Heart left ventricle (tissue), 16 donors: Measurements from ENCODE around the gene LILRA1. TPM values are rescaled to one million over a fixed set of nuclear protein-coding genes. Genes with fewer than 3 reads are reported as not detected.

Experiments
- ATAC-seq, 4 donors: fragments of 200-7000 bp; cut with Tn5 transposase; one replicate each; pipeline ENCODE4 v1.9.1; 2020 to 2022; ENCODE audit warnings: moderate library complexity in 4 of 4, mild to moderate bottlenecking in 3 of 4, moderate number of reproducible peaks in 1 of 4
- DNase-seq, 5 donors: peaks; one replicate each; pipeline ENCODE4 v3.0.0-alpha.2; 2020
- H3K27ac ChIP-seq, 12 donors: fragments of 200-600 bp; sonication (generic) in 4 of 12; one replicate each; pipeline versions ENCODE4 v1.5.0 to v1.8.0; 2016 to 2022; ENCODE audit warnings: mild to moderate bottlenecking in 2 of 12
- H3K27me3 ChIP-seq, 9 donors: fragments of 200-600 bp; sonication (generic) in 2 of 9; one replicate each; pipeline versions ENCODE4 v1.5.1 to v1.8.0; 2016 to 2022; ENCODE audit warnings: mild to moderate bottlenecking in 3 of 9
- H3K36me3 ChIP-seq, 9 donors: fragments of 200-600 bp; sonication (generic) in 2 of 9; one replicate each; pipeline versions ENCODE4 v1.5.0 to v1.8.0; 2018 to 2022; ENCODE audit warnings: mild to moderate bottlenecking in 2 of 9
- H3K4me1 ChIP-seq, 12 donors: fragments of 200-600 bp; sonication (generic) in 4 of 12; one replicate each; pipeline versions ENCODE4 v1.5.0 to v1.8.0; 2016 to 2022; ENCODE audit warnings: mild to moderate bottlenecking in 3 of 12
- H3K4me3 ChIP-seq, 12 donors: fragments of 200-600 bp; sonication (generic) in 4 of 12; one replicate each; pipeline versions ENCODE4 v1.5.0 to v1.8.0; 2017 to 2022; ENCODE audit warnings: mild to moderate bottlenecking in 9 of 12, moderate library complexity in 4 of 12
- H3K9me3 ChIP-seq, 12 donors: fragments of 200-600 bp; sonication (generic) in 4 of 12; one replicate each; pipeline versions ENCODE4 v1.5.0 to v1.8.0; 2016 to 2022; ENCODE audit warnings: mild to moderate bottlenecking in 1 of 12
- CTCF ChIP-seq, 12 donors: fragments of 200-600 bp; sonication (generic) in 4 of 12; IDR thresholded peaks; one replicate each; pipeline versions ENCODE4 v1.5.0 to v1.8.0; 2018 to 2022; ENCODE audit warnings: antibody characterized with exemption in 12 of 12, mild to moderate bottlenecking in 5 of 12
- POLR2A ChIP-seq, 2 donors: fragments of 450-650 bp; IDR thresholded peaks; one replicate each; pipeline ENCODE4 v1.6.1; 2017; ENCODE audit warnings: antibody characterized with exemption in 2 of 2, mild to moderate bottlenecking in 2 of 2, moderate library complexity in 2 of 2
- WGBS, 4 donors: extraction: QIAGEN DNeasy Blood & Tissue Kit in 2 of 4; methylation state at CpG; one replicate each; pipeline versions ENCODE4 v1.1.5 to v1.1.7; 2013 to 2018; 5-methylcytosine and 5-hydroxymethylcytosine counted together
- intact Hi-C, 10 donors: fragments of 100-400 bp; cut with DNase I; formaldehyde crosslinking; loops; one replicate each; pipeline versions ENCODE4 v1.11.1 to v1.14.2; 2022
- polyA plus RNA-seq, 2 donors: library from polyadenylated mRNA; stranded (reverse); fragments of 200-250 nt; gene quantifications; one replicate each; pipeline ENCODE4 v1.2.3, GENCODE V29; 2013
- total RNA-seq, 9 donors: library from RNA; depleted of rRNA in 2 of 9; stranded (reverse); fragments of >200 nt in 2 of 9; fragmentation: NEBNext Ultra II Directional in 3 of 9; extraction: Animal tissue kit (Norgen Biotek cat#: 25700) in 3 of 9; gene quantifications; one replicate each; pipeline versions ENCODE4 v1.1.0 to v1.2.4, GENCODE V29; 2016 to 2023
- donor health status: ischemic (EF 13 %, LVEDD 7.1; RV severe dilation, severe dysfunction).
- donor health status: healthy with polysubstance abuse.
- donor health status: DM: no; HTN: yes; CAD: no.
- donor health status: DM: no; HTN: no; CAD: no.
- donor health status: ischemic (EF 25% LVEDD 6.9; RV normal size, moderate dysfunction).
- donor health status: ischemic (EF 25% LVEDD 5.7; RV mildly dilated, moderate dysfunction).
- donor health status: healthy.
- donor health status: DM: yes; HTN: yes; CAD: no.
- donor health status: ischemic (EF 35%, LVEDD 5.7; RV mildly dilated, moderate dysfunction).
- donor health status: nonischemic (EF 11% LVEDD 7.7; RV severe dilation, severe dysfunction).
- donor health status: DM: yes; HTN: yes; CAD: no.
- donor health status: PGD.
- donor health status: ischemic (EF 29% LVEDD 5.4; RV normal size, mild dysfunction).
- donor health status: nonischemic (EF 23%, LVEDD 6.1; RV moderate dilation, normal function).

Gene LILRA1
- total and polyA plus RNA-seq, 11 donors = 0.11 to 7.0 (median 0.44) TPM

DNA sequence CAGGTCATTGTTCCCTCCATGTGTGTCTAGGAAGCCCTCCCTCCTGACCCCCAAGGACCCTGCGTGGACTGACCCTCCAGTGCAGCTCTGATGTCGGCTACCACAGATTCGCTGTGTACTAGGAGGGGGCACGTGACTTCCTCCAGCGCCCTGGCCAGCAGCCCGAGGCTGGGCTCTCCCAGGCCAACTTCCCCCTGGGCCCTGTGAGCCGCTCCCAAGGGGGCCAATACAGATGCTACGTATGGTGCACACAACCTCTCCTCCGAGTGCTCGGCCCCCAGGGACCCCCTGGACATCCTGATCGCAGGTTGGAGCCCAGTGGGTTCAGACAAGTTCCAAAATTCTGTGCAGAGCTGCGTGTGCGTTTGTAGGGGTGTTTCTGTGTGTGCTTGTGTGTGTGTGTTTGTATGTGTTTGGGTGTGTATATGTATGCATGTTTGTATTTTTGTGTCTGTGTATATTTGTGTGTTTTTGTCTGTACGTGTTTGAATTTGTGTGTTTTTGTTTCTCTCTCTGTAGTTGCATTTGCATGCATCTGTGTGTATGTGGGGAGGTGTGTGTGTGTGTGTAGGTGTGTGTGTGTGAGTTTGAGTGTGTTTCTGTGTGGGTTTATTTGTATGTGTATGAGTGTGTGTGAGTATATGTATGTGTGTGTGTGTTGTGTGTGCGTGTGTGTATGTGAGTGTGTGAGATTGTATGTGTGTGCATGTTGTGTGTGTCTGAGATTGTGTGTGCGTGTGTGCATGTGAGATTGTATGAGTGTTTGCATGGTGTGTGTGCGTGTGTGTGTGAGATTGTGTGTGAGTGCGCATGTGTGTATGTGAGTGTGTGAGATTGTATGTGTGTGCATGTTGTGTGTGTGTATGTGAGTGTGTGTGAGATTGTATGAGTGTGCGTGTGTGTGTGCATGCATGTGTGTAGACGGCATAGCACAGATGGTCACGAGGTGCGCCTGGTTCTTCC, 41.2 kb upstream of the LILRA1 start:
- WGBS, 4 donors = 68 to 77% (median 75%) methylated on average over 22 of the region's 22 CpGs
- Histone ChIP-seq H3K9me3 (no peaks in the 10 kb centered on the region), H3K36me3 (no peaks in the 10 kb centered on the region), H3K4me3 (no peak overlapping the region), H3K27ac (no peak overlapping the region), H3K27me3 (peaks cover 0 to 23% (median 0%) of the 10 kb centered on the region in 9 donors), H3K4me1 (peaks cover 0 to 11% (median 0%) of the 10 kb centered on the region in 12 donors)
- TF ChIP-seq CTCF (IDR thresholded peaks at IDR 0.05) (no peak), POLR2A (IDR thresholded peaks at IDR 0.05) (no peak)
- DNase-seq = peak in 1 of 5 donors; percentile 52
- intact Hi-C loops = no loop called here
- ATAC-seq = peak in 2 of 4 donors; percentile 36 to 50

GRCh38 chr19:54552913-54553310, 40.5 kb upstream of the LILRA1 start:
- TF ChIP-seq POLR2A (IDR thresholded peaks at IDR 0.05) = no peak
- intact Hi-C loops = no loop called here

DNA sequence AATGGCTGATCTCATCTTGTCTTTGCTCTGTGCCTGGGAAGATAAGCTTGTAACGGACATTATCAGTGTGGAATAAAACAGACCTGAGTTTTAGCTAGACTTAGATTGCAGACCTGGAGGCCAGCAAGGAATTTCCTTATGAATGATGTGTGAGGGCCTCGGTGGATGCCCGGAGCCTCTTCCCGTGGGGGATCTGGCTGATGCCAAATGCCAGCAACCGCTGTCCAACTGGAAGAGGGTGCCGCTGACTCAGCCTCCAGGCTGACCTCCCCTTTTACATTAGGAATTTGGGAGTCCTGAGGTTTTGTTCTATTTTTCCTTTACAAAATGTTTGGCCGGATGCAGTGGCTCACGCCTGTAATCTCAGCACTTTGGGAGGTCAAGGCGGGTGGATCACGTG, 39.4 kb upstream of the LILRA1 start:
- H3K27ac ChIP-seq = no peak overlapping the region
- no peaks in the 10 kb centered on the region for H3K9me3 ChIP-seq
- no peaks in the 10 kb centered on the region for H3K36me3 ChIP-seq
- 78 to 82% (median 79%) methylated on average over 10 of the region's 10 CpGs for WGBS, 4 donors
- H3K4me1 ChIP-seq = peaks cover 0 to 11% (median 0%) of the 10 kb centered on the region in 12 donors
- H3K4me3 ChIP-seq = no peak overlapping the region
- intact Hi-C loops = no loop called here
- H3K27me3 ChIP-seq = peaks cover 0 to 26% (median 0%) of the 10 kb centered on the region in 9 donors
- TF ChIP-seq POLR2A (IDR thresholded peaks at IDR 0.05) (no peak), CTCF (IDR thresholded peaks at IDR 0.05) (no peak)
- DNase-seq = no peak
- ATAC-seq = no peak

More at GRCh38 chr19:54552913-54553310, 40.5 kb upstream of the LILRA1 start:
- no peaks in the 10 kb centered on the region for H3K36me3 ChIP-seq
- DNase-seq (no peak), ATAC-seq (no peak)
- no peaks in the 10 kb centered on the region for H3K9me3 ChIP-seq
- 81 to 91% (median 89%) methylated on average over 6 to 15 of the region's 15 CpGs for WGBS, 4 donors
- no peak overlapping the region for H3K4me3 ChIP-seq
- H3K4me1 ChIP-seq = peaks cover 0 to 11% (median 0%) of the 10 kb centered on the region in 12 donors
- H3K27me3 ChIP-seq = peaks cover 0 to 23% (median 0%) of the 10 kb centered on the region in 9 donors
- no peak overlapping the region for H3K27ac ChIP-seq

GRCh38 chr19:54554896-54555295, 38.5 kb upstream of the LILRA1 start:
- DNase-seq = no peak
- Histone ChIP-seq H3K9me3 (no peaks in the 10 kb centered on the region), H3K27me3 (peaks cover 0 to 23% (median 0%) of the 10 kb centered on the region in 9 donors), H3K4me1 (peaks cover 0 to 11% (median 0%) of the 10 kb centered on the region in 12 donors), H3K36me3 (no peaks in the 10 kb centered on the region), H3K4me3 (no peak overlapping the region), H3K27ac (no peak overlapping the region)
- no peak for ATAC-seq
- intact Hi-C loops = no loop called here
- 83 to 88% (median 84%) methylated on average over 16 of the region's 16 CpGs for WGBS, 4 donors
- no peak for TF ChIP-seq POLR2A (IDR thresholded peaks at IDR 0.05)
- TF ChIP-seq CTCF (IDR thresholded peaks at IDR 0.05) = no peak
